ENCODE results near the gene FEV.

The FEV gene

DNA sequence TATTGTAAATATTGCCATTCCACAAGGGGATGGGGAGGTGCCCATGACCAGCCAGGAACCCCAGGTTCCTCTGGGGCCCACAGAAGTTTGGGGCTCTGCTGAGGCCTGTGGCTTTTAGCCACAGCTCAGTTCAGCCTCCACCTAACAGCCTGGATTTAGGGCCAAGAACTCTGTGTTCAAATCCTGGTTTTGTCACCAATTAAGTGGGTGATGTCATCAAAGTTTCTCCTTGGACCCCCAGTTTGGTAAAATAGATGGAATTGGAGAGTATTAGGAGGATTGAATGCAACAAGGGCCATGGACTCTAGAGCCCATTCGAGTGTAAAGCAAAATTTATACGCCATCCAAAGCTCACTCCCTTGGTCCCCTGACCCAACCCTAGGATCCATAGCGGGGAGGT, 3.2 kb upstream of the FEV start:
- no peak overlapping the region for H3K4me3 ChIP-seq (IDR thresholded peaks at IDR 0.05; ENCODE audit: insufficient read depth, low read depth, low read length)
- no peaks in the 10 kb centered on the region for H3K79me2 ChIP-seq (ENCODE audit: insufficient read depth, low read depth)
- TF ChIP-seq, protein P1, sequence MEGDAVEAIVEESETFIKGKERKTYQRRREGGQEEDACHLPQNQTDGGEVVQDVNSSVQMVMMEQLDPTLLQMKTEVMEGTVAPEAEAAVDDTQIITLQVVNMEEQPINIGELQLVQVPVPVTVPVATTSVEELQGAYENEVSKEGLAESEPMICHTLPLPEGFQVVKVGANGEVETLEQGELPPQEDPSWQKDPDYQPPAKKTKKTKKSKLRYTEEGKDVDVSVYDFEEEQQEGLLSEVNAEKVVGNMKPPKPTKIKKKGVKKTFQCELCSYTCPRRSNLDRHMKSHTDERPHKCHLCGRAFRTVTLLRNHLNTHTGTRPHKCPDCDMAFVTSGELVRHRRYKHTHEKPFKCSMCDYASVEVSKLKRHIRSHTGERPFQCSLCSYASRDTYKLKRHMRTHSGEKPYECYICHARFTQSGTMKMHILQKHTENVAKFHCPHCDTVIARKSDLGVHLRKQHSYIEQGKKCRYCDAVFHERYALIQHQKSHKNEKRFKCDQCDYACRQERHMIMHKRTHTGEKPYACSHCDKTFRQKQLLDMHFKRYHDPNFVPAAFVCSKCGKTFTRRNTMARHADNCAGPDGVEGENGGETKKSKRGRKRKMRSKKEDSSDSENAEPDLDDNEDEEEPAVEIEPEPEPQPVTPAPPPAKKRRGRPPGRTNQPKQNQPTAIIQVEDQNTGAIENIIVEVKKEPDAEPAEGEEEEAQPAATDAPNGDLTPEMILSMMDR (conservative IDR thresholded peaks at IDR 0.05; ENCODE audit: low read depth, low read length): no peak
- H3K27ac ChIP-seq: no peak overlapping the region
- no peak overlapping the region for H3K9ac ChIP-seq
- H3K4me2 ChIP-seq: no peak overlapping the region
- H3K4me1 ChIP-seq (ENCODE audit: low read depth, poor library complexity, severe bottlenecking): no peaks in the 10 kb centered on the region
- H4K20me1 ChIP-seq (ENCODE audit: insufficient read depth): no peaks in the 10 kb centered on the region
- H3K36me3 ChIP-seq (ENCODE audit: insufficient read depth): no peaks in the 10 kb centered on the region
- peaks cover 70% of the 10 kb centered on the region for H3K27me3 ChIP-seq (ENCODE audit: insufficient read depth, low read depth)
- no peak overlapping the region for H2AFZ ChIP-seq (ENCODE audit: low read depth)

DNA sequence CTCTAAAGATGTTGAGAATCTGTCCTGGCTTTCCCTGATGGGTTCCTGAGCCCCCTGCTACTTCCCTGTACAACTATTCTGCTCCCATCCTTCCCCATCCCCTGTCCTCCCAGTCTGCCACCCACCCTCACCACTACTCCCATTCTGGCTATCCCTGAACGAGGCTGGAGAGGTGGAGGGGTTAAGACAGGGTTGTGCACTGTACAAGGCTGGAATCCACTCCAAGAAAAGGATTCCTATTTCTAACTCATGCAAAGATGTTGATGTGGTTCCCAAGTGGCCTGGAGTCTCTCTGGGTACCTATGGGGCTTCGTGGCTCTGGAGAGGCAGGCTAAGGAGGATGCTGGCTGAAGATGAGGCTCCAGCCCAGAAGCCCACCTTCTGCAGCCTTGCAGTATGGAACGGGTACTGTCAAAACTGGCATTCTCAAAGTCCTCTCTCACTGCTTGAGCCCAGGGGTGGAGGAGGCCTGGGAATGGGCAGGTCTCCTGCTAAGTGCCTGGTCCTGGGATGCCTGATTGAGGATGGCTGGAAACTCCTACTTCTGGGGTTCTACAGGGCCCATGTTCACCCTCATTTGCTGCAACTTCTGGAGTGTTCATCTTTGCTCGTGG, 1.3 kb upstream of the FEV start:
- Histone ChIP-seq H2AFZ (ENCODE audit: low read depth) (no peak overlapping the region), H3K79me2 (ENCODE audit: insufficient read depth, low read depth) (no peaks in the 10 kb centered on the region), H3K9ac (no peak overlapping the region), H3K27ac (no peak overlapping the region), H4K20me1 (ENCODE audit: insufficient read depth) (no peaks in the 10 kb centered on the region), H3K4me2 (no peak overlapping the region), H3K27me3 (ENCODE audit: insufficient read depth, low read depth) (peaks cover 71% of the 10 kb centered on the region), H3K36me3 (ENCODE audit: insufficient read depth) (no peaks in the 10 kb centered on the region), H3K4me1 (ENCODE audit: low read depth, poor library complexity, severe bottlenecking) (peaks cover under 1% of the 10 kb centered on the region), H3K4me3 (IDR thresholded peaks at IDR 0.05; ENCODE audit: insufficient read depth, low read depth, low read length) (no peak overlapping the region)
- TF ChIP-seq, protein P1 (conservative IDR thresholded peaks at IDR 0.05; ENCODE audit: low read depth, low read length): no peak

DNA sequence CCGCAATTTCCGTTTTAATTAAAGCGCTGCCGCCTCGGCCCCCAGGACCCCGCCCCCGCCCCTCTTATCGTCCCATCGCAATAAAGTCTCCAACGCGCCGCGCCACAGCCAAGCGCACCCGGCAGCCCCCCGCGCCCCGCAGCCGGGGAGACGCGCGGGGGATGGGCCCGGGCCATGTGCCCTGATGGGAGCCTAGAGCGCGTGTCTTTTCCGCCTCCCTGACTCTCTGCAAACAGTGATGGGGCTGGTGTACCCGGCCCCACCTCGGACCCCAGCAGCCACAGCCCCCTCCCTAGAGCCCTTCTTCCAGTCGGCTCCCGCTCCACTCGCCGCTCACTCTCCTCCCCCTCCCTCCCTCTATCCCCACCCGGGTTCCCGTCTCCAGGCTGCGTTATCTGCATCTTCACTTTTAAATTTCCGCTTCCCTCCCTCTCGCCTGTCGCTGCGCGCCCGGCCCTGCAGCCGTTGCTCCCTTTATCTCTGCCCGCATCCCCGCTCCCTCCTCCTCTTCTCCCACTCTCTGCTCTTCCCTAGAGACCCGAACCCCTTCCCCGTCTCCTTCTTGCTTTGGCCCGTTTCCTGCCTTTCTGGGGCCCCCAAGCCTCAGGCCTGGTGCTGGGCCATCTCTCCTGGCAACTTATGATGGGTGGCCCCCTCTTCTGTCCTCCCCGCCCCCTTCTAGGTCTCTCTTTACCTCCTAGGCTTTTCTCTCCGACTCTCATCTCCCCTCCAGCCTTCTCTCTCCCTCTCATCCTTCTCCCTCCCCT, 524 bp upstream of the FEV start:
- TF ChIP-seq, protein P1 (conservative IDR thresholded peaks at IDR 0.05; ENCODE audit: low read depth, low read length): no peak
- Histone ChIP-seq H3K4me3 (IDR thresholded peaks at IDR 0.05; ENCODE audit: insufficient read depth, low read depth, low read length) (no peak overlapping the region), H3K4me2 (no peak overlapping the region), H3K27ac (no peak overlapping the region), H4K20me1 (ENCODE audit: insufficient read depth) (no peaks in the 10 kb centered on the region), H3K4me1 (ENCODE audit: low read depth, poor library complexity, severe bottlenecking) (peaks cover 4% of the 10 kb centered on the region), H3K27me3 (ENCODE audit: insufficient read depth, low read depth) (peaks cover 72% of the 10 kb centered on the region), H3K9ac (no peak overlapping the region), H2AFZ (ENCODE audit: low read depth) (no peak overlapping the region), H3K79me2 (ENCODE audit: insufficient read depth, low read depth) (no peaks in the 10 kb centered on the region), H3K36me3 (ENCODE audit: insufficient read depth) (no peaks in the 10 kb centered on the region)

DNA sequence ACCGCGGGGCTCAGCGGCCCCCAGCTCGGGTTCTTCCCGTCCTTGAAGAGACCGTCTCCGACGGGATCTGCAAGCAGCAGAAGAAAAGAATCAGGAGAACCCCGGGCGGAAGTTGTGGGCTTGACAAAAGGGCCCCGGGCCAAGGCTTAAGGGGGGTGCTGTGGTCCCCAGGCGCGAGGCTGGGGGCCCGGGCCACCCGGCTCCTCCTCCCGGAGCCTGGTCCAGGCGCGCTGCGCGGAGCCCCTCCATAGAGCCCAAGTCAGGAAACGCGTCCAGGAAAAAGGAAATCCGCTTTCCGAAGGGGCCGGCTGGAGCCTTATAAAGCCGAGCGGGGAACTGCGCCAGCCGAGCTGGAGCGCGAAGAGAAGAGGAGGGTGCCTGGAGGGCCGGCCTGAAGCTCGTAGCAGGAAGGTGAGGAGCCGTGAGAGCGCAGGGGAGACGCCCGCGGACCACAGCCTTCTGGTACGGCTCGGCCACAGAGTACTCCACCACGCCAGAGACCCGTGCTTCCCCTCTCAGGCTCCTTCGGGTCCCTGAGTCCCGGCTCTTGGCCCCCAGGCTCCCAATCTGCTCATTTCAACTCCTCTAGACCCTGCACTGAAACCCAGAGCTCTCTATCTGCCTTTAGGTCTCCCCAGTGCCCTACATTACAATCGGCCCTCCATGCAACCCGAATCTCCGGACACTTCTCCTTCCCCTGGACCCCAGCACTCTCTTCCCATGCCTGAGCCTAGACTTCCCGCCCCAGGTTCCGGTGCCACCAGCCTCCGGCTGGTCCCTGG, 554 bp downstream of the FEV start:
- Histone ChIP-seq H3K27ac (no peak overlapping the region), H3K9ac (no peak overlapping the region), H3K27me3 (ENCODE audit: insufficient read depth, low read depth) (peaks cover 72% of the 10 kb centered on the region), H3K4me3 (IDR thresholded peaks at IDR 0.05; ENCODE audit: insufficient read depth, low read depth, low read length) (no peak overlapping the region), H2AFZ (ENCODE audit: low read depth) (no peak overlapping the region), H4K20me1 (ENCODE audit: insufficient read depth) (no peaks in the 10 kb centered on the region), H3K4me1 (ENCODE audit: low read depth, poor library complexity, severe bottlenecking) (peaks cover 6% of the 10 kb centered on the region), H3K4me2 (no peak overlapping the region), H3K79me2 (ENCODE audit: insufficient read depth, low read depth) (no peaks in the 10 kb centered on the region), H3K36me3 (ENCODE audit: insufficient read depth) (no peaks in the 10 kb centered on the region)
- TF ChIP-seq, protein P1 (conservative IDR thresholded peaks at IDR 0.05; ENCODE audit: low read depth, low read length): no peak
